SU-DHL-6 (cell line): ENCODE data around the gene PGBD5.

ENCODE experiments used
- H2AFZ ChIP-seq: fragments of 200-600 bp; sonication (generic); 2 replicates; pipeline ENCODE4 v1.6.1; 2014; ENCODE audit warnings: low read depth, mild to moderate bottlenecking, moderate library complexity, mixed read lengths, antibody characterized with exemption, low read length; ENCODE audit not compliant: severe bottlenecking
- H3F3A ChIP-seq: fragments of 200-600 bp; shearing (Covaris generic); 2 replicates; pipeline ENCODE4 v1.6.0; 2016; ENCODE audit warnings: antibody characterized with exemption, mild to moderate bottlenecking; ENCODE audit not compliant: insufficient read depth
- H3K27ac ChIP-seq: fragments of 200-600 bp; sonication (generic); 2 replicates; pipeline ENCODE4 v1.5.1; 2016; ENCODE audit warnings: low read depth, mild to moderate bottlenecking, low read length, moderate library complexity, mixed read lengths
- H3K27me3 ChIP-seq: fragments of 200-600 bp; sonication (generic), shearing (Covaris generic); 2 replicates; pipeline ENCODE4 v1.6.0; 2014; ENCODE audit warnings: mild to moderate bottlenecking, low read length
- H3K36me3 ChIP-seq: fragments of 200-600 bp; sonication (generic); 2 replicates; pipeline ENCODE4 v1.6.1; 2014; ENCODE audit warnings: mild to moderate bottlenecking, low read length, mixed read lengths
- H3K4me2 ChIP-seq: fragments of 300-600, 200-600 bp; shearing (Covaris generic), sonication (generic); 2 replicates; pipeline ENCODE4 v1.6.0; 2014; ENCODE audit warnings: low read length, low read depth, mild to moderate bottlenecking; ENCODE audit not compliant: poor library complexity, severe bottlenecking
- H3K4me3 ChIP-seq: fragments of 200-600 bp; sonication (generic); 2 replicates; pipeline ENCODE4 v1.5.1; 2014; ENCODE audit warnings: antibody characterized with exemption, low read length, mild to moderate bottlenecking, mixed read lengths; ENCODE audit not compliant: insufficient read depth, poor library complexity, severe bottlenecking
- H3K79me2 ChIP-seq: fragments of 200-600 bp; sonication (generic); 2 replicates; pipeline ENCODE4 v1.6.1; 2014; ENCODE audit warnings: mild to moderate bottlenecking, low read length, moderate library complexity; ENCODE audit not compliant: insufficient read depth
- H3K9ac ChIP-seq: fragments of 200-600 bp; sonication (generic); 2 replicates; pipeline ENCODE4 v1.7.0; 2014; ENCODE audit warnings: mild to moderate bottlenecking, low read length
- H3K9me2 ChIP-seq: fragments of 200-600 bp; sonication (generic); replicated peaks from 2 replicates; pipeline ENCODE4 v1.6.1; 2014; ENCODE audit warnings: low read length; ENCODE audit not compliant: insufficient read depth
- H3K9me3 ChIP-seq: fragments of 200-600 bp; sonication (generic); 2 replicates; pipeline ENCODE4 v1.6.1; 2014; ENCODE audit warnings: low read length, mixed read lengths; ENCODE audit not compliant: insufficient read depth
- H4K20me1 ChIP-seq: fragments of 200-600 bp; sonication (generic); 2 replicates; pipeline ENCODE4 v1.6.1; 2014; ENCODE audit warnings: low read depth, mild to moderate bottlenecking, antibody characterized with exemption, low read length, moderate library complexity, mixed read lengths
- CTCF ChIP-seq: fragments of 200-600 bp; sonication (generic); IDR thresholded peaks from one replicate; pipeline ENCODE4 v1.5.1; 2017; ENCODE audit warnings: antibody characterized with exemption, mild to moderate bottlenecking, low read length, moderate library complexity; ENCODE audit not compliant: insufficient read depth, poor library complexity, severe bottlenecking
- EZH2phosphoT487 ChIP-seq: fragments of 200-600 bp; sonication (generic), shearing (Covaris generic); conservative IDR thresholded peaks from 2 replicates; pipeline ENCODE4 v1.6.1; 2018; ENCODE audit warnings: mild to moderate bottlenecking, antibody characterized with exemption, low read length, moderate library complexity, mixed read lengths

Gene PGBD5

GRCh38 chr1:230425252-230426091, 660 bp downstream of the PGBD5 start:
- Histone ChIP-seq H3K4me3 (no peak overlapping the region), H3K79me2 (no peaks in the 10 kb centered on the region), H3K9ac (no peak overlapping the region)

GRCh38 chr1:230424391-230425251, 1.5 kb downstream of the PGBD5 start:
- no peak overlapping the region for H2AFZ ChIP-seq
- H3K9me2 ChIP-seq, result no peaks in the 10 kb centered on the region
- TF ChIP-seq EZH2phosphoT487 (no peak), CTCF (no peak)
- H3K4me2 ChIP-seq, result no peak overlapping the region
- H3K79me2 ChIP-seq, result no peaks in the 10 kb centered on the region
- H4K20me1 ChIP-seq, result no peaks in the 10 kb centered on the region
- no peaks in the 10 kb centered on the region for H3K9me3 ChIP-seq
- no peak overlapping the region for H3K9ac ChIP-seq
- no peaks in the 10 kb centered on the region for H3K27me3 ChIP-seq
- no peak overlapping the region for H3K4me3 ChIP-seq
- H3K36me3 ChIP-seq, result no peaks in the 10 kb centered on the region
- no peaks in the 10 kb centered on the region for H3F3A ChIP-seq
- no peak overlapping the region for H3K27ac ChIP-seq

More at GRCh38 chr1:230425252-230426091, 660 bp downstream of the PGBD5 start:
- no peaks in the 10 kb centered on the region for H4K20me1 ChIP-seq
- H3F3A ChIP-seq, result no peaks in the 10 kb centered on the region
- no peaks in the 10 kb centered on the region for H3K9me2 ChIP-seq
- no peak overlapping the region for H3K27ac ChIP-seq
- H2AFZ ChIP-seq, result no peak overlapping the region
- H3K27me3 ChIP-seq, result no peaks in the 10 kb centered on the region
- no peaks in the 10 kb centered on the region for H3K36me3 ChIP-seq
- no peak overlapping the region for H3K4me2 ChIP-seq
- H3K9me3 ChIP-seq, result no peaks in the 10 kb centered on the region
- no peak for TF ChIP-seq EZH2phosphoT487
- TF ChIP-seq CTCF, result no peak

GRCh38 chr1:230423951-230424350, 2.2 kb downstream of the PGBD5 start:
- no peaks in the 10 kb centered on the region for H3K79me2 ChIP-seq
- H3K9ac ChIP-seq, result no peak overlapping the region
- H3K4me2 ChIP-seq, result no peak overlapping the region
- H3K9me2 ChIP-seq, result no peaks in the 10 kb centered on the region
- no peak overlapping the region for H3K4me3 ChIP-seq
- H3K27ac ChIP-seq, result no peak overlapping the region
- H3F3A ChIP-seq, result no peaks in the 10 kb centered on the region
- TF ChIP-seq EZH2phosphoT487 (no peak), CTCF (no peak)
- H4K20me1 ChIP-seq, result no peaks in the 10 kb centered on the region
- no peaks in the 10 kb centered on the region for H3K9me3 ChIP-seq
- no peaks in the 10 kb centered on the region for H3K27me3 ChIP-seq
- H2AFZ ChIP-seq, result no peak overlapping the region
- no peaks in the 10 kb centered on the region for H3K36me3 ChIP-seq
